Lower leg skin (tissue), 4 donors: ENCODE results near the gene PAX7. TPM values are rescaled to one million over a fixed set of nuclear protein-coding genes. Genes with fewer than 3 reads are reported as not detected.

Experiments
- DNase-seq, 2 donors: peaks; one replicate each; pipeline ENCODE4 v3.0.0-alpha.2; 2019; ENCODE audit warnings: low spot score in 2 of 2
- H3K4me3 ChIP-seq: fragments of 200-600 bp; sonication (generic); 2 replicates; pipeline ENCODE4 v1.5.1; 2017; ENCODE audit warnings: mild to moderate bottlenecking, low read depth; ENCODE audit not compliant: poor library complexity, severe bottlenecking
- POLR2A ChIP-seq, 2 donors: fragments of 450-650 bp; IDR thresholded peaks; one replicate each; pipeline ENCODE4 v1.6.1; 2016 to 2017; ENCODE audit warnings: antibody characterized with exemption in 2 of 2, mild to moderate bottlenecking in 1 of 2, moderate library complexity in 1 of 2
- WGBS, 2 donors: methylation state at CpG; one replicate each; pipeline ENCODE4 v1.1.5; 2018; 5-methylcytosine and 5-hydroxymethylcytosine counted together
- intact Hi-C: fragments of 100-400 bp; cut with DNase I; formaldehyde crosslinking; loops from one replicate; pipeline ENCODE4 v1.15.0; 2023; ENCODE audit warnings: low total_unique reads
- total RNA-seq, 4 donors: library from RNA; depleted of rRNA; stranded (reverse); fragments of >200 nt; gene quantifications; one replicate each; pipeline ENCODE4 v1.1.0, GENCODE V29; 2016
- TF ChIP-seq, protein P1 (sequence below), 3 donors: fragments of 450-650 bp; IDR thresholded peaks; one replicate each; pipeline ENCODE4 v1.5.1; 2016; ENCODE audit warnings: antibody characterized with exemption in 3 of 3, mild to moderate bottlenecking in 3 of 3, moderate library complexity in 2 of 3

PAX7 gene
- total RNA-seq, 4 donors from 2014 or later, result 0.06 to 0.11 TPM; not detected in 2

- TF ChIP-seq POLR2A (IDR thresholded peaks at IDR 0.05), result no peak
- TF ChIP-seq, protein P1, sequence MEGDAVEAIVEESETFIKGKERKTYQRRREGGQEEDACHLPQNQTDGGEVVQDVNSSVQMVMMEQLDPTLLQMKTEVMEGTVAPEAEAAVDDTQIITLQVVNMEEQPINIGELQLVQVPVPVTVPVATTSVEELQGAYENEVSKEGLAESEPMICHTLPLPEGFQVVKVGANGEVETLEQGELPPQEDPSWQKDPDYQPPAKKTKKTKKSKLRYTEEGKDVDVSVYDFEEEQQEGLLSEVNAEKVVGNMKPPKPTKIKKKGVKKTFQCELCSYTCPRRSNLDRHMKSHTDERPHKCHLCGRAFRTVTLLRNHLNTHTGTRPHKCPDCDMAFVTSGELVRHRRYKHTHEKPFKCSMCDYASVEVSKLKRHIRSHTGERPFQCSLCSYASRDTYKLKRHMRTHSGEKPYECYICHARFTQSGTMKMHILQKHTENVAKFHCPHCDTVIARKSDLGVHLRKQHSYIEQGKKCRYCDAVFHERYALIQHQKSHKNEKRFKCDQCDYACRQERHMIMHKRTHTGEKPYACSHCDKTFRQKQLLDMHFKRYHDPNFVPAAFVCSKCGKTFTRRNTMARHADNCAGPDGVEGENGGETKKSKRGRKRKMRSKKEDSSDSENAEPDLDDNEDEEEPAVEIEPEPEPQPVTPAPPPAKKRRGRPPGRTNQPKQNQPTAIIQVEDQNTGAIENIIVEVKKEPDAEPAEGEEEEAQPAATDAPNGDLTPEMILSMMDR (IDR thresholded peaks at IDR 0.05), result no peak
- 29 to 40% methylated on average over 21 to 23 of the region's 24 CpGs for WGBS, 2 donors
- DNase-seq, result no peak
- intact Hi-C loops, result no loop called here
- H3K4me3 ChIP-seq, result no peak overlapping the region
Observed at GRCh38 chr1:18725231-18725895, 94.7 kb downstream of the PAX7 start.

- TF ChIP-seq, protein P1 (IDR thresholded peaks at IDR 0.05), result no peak
- no peak for TF ChIP-seq POLR2A (IDR thresholded peaks at IDR 0.05)
- intact Hi-C loops, result no loop called here
- peak in 1 of 2 donors; percentile 15 for DNase-seq
- 11 to 18% methylated on average over 4 of the region's 4 CpGs for WGBS, 2 donors
- no peak overlapping the region for H3K4me3 ChIP-seq
Observed at GRCh38 chr1:18726368-18726767, 95.7 kb downstream of the PAX7 start.

- H3K4me3 ChIP-seq, result no peak overlapping the region
- WGBS, 2 donors, result 65 to 68% methylated on average over 15 of the region's 15 CpGs
- TF ChIP-seq POLR2A (IDR thresholded peaks at IDR 0.05), result no peak
- TF ChIP-seq, protein P1 (IDR thresholded peaks at IDR 0.05), result no peak
- intact Hi-C loops, result no loop called here
- DNase-seq, result no peak
Observed at GRCh38 chr1:18727956-18728355, 97.3 kb downstream of the PAX7 start.

DNA sequence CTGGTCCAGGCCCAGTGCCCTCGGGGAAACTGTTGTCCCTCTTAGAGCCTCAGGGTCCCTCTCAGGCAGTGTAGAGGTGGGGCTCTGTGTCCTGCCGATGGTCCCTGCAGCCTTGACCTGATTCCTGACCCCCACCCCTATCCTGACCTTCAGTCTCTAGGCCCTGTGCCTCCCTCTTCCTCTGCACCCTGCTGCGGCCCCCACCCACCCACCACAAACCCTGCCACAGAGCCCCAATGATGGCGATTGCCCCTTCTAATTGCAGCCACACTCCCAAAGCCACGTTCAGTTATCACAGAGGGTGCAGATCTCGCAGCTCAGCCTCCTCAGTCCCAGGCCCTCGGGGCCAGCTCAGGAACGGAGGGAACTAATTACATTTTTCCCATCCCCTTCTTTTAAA, 99.7 kb downstream of the PAX7 start:
- no peak for DNase-seq
- H3K4me3 ChIP-seq, result no peak overlapping the region
- TF ChIP-seq, protein P1 (IDR thresholded peaks at IDR 0.05), result no peak
- TF ChIP-seq POLR2A (IDR thresholded peaks at IDR 0.05), result no peak

GRCh38 chr1:18731148-18731547, 100.5 kb downstream of the PAX7 start:
- intact Hi-C loops, result no loop called here
- 35 to 50% methylated on average over 4 to 6 of the region's 6 CpGs for WGBS, 2 donors
- H3K4me3 ChIP-seq, result no peak overlapping the region
- TF ChIP-seq, protein P1 (IDR thresholded peaks at IDR 0.05), result no peak
- TF ChIP-seq POLR2A (IDR thresholded peaks at IDR 0.05), result no peak
- DNase-seq, result no peak

More for the DNA sequence above, 99.7 kb downstream of the PAX7 start:
- WGBS, 2 donors, result 29 to 48% methylated on average over 8 of the region's 8 CpGs
- intact Hi-C loops, result no loop called here
